AG09309 (cell line): Measurements from ENCODE around the gene TRIM17.

Source experiments
- DNase-seq: peaks from one replicate; pipeline ENCODE4 v3.0.0-alpha.2; 2010; ENCODE audit warnings: low read depth
- H3K4me3 ChIP-seq: 2 replicates; pipeline ENCODE4 v1.5.1; 2011; ENCODE audit warnings: mild to moderate bottlenecking, low read depth, low read length, moderate library complexity; ENCODE audit not compliant: control insufficient read depth
- TF ChIP-seq, protein P1 (sequence below): IDR thresholded peaks from 2 replicates; pipeline ENCODE4 v1.5.1; 2011; ENCODE audit warnings: mild to moderate bottlenecking, low read depth, low read length, inconsistent platforms; ENCODE audit not compliant: insufficient read depth, control insufficient read depth; ENCODE audit errors: missing control alignments

TRIM17 gene

DNA sequence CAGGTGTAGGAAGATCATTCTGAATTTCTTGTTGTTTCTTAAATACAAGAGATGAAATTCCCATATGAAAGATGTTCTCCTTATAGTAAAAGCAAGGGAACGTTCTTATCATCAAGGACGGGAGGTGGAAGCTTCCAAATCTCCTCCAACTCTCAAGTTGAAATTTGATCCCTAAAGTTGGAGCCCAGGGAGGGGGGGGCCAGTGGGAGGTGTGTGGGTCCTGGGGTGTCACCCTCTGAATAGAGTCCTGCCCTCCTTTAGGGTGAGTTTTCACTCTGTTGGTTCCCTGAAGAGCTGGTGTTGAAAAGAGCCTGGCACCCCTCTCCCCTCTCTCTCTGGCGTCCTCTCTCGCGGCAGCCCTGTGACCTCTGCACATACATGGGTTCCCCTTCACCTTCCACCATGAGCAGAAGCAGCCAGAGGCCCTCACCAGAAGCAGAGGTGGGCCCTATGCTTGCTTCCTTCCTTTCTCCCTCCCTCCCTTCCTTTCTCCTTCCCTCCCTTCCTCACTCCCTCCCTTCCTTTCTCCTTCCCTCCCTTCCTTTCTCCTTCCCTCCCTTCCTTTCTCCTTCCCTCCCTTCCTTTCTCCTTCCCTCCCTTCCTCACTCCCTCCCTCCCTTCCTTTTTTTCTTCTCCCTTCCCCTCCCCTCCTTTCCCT is 10.0 kb upstream of the TRIM17 start:
- TF ChIP-seq, protein P1, sequence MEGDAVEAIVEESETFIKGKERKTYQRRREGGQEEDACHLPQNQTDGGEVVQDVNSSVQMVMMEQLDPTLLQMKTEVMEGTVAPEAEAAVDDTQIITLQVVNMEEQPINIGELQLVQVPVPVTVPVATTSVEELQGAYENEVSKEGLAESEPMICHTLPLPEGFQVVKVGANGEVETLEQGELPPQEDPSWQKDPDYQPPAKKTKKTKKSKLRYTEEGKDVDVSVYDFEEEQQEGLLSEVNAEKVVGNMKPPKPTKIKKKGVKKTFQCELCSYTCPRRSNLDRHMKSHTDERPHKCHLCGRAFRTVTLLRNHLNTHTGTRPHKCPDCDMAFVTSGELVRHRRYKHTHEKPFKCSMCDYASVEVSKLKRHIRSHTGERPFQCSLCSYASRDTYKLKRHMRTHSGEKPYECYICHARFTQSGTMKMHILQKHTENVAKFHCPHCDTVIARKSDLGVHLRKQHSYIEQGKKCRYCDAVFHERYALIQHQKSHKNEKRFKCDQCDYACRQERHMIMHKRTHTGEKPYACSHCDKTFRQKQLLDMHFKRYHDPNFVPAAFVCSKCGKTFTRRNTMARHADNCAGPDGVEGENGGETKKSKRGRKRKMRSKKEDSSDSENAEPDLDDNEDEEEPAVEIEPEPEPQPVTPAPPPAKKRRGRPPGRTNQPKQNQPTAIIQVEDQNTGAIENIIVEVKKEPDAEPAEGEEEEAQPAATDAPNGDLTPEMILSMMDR: no peak
- DNase-seq: no peak
- no peak overlapping the region for H3K4me3 ChIP-seq

DNA sequence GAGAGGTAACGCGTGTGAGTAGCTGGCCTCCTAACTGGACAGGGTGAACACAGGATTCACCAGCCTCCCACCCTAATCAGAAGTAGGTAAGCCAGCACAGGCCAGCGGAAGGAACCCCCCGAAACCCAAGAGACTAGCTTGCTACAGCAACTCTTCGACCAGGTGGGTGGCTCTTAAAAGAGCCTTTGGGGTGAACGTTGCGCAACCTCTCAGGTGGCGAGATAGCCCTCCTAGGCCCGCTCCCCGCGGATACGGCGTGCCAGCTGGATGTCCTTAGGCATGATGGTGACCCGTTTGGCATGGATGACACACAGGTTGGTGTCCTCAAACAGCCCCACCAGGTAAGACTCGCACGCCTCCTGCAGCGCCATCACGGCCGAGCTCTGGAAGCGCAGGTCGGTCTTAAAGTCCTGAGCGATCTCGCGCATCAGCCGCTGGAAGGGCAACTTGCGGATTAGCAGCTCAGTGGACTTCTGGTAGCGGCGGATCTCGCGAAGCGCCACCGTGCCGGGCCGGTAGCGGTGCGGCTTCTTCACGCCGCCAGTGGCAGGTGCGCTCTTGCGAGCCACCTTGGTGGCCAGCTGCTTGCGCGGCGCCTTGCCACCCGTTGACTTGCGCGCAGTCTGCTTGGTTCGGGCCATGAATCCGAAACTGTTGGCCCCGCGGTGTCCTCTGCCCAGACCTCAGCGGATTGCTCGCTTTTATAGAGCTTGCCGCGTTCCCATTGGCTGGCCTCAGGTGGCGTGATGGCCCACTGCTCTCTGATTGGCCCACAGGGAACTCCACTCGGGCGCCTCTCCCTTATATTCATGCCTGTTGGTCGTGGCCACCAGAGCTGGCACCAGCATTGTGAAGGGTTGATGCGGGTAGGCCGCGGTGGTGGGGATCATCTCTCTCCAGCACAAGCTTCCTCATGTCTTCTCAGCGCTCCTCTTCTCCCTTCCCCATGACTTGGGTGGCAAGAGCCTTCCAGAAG is 8.3 kb upstream of the TRIM17 start:
- no peak overlapping the region for H3K4me3 ChIP-seq
- TF ChIP-seq, protein P1: no peak
- no peak for DNase-seq

DNA sequence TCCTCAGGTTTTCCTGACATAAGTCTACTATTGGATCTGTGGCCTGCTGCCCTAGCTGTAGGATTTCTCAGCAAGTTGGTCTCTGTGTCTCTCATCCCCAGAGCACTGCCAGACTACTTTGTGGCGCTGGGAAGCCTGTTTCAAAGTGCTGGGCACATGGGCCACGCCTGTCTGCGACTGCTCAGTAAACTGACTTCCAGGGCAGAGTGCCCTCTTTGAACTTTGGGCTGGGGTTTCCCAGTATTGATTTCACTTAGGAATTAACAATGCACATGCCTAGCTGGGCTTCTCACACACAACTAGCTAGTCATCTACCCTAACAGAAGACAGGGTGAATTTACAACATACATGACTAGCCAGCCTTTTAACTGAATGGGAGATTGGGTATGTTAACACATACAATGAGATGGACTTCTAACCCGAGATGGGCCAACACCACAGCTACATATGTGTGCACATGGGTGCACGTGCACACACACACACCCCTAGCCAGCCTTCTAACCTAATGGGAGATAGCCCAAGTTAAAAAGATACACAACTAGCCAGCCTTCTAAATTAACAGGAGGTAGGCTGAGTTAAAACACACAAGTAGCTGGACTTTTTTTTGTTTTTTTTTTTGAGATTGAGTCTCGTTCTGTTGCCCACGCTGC is 6.9 kb upstream of the TRIM17 start:
- TF ChIP-seq, protein P1: no peak
- no peak for DNase-seq

DNA sequence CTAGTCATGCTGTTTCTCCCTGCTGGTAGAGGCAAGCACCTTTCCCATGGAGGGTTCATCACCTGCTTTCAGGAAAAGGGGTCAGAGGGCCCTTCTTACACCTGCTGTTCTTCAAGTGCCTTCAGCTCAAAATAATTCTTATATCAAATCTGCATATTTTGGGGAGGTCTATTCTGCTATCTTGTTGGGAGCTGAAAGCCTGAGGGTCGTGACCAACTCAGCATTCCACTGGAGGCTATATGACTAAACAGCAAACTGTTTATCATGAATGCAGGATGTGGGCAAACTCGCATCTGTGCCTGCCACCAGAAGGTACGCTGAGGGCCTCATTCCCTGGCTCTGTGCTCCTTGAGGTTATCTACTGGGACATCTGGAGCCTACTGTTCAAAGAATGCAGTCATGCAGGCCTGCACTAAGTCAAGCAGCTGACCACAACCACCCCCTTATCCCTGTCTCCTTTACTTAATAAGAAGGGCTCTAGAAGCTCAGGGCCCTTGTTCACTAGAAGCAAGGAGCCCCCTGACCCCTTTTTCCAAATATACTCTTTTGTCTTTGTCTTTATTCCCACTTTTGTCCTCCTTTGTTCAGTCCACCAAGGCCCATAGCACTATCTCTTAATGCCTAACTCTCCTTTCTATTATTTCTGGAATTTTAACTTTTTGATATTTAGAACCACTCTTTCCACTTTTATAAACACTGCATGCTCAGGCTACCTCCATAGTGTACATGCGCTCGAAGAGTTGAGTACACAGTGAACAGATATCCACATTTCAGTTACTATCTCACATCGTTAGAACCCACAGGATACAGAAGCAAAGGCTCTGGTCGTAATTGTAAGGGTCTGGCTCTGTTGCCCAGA is 4.5 kb upstream of the TRIM17 start:
- no peak for DNase-seq
- no peak overlapping the region for H3K4me3 ChIP-seq
- TF ChIP-seq, protein P1: no peak

More for the DNA sequence above, 6.9 kb upstream of the TRIM17 start:
- no peak overlapping the region for H3K4me3 ChIP-seq

DNA sequence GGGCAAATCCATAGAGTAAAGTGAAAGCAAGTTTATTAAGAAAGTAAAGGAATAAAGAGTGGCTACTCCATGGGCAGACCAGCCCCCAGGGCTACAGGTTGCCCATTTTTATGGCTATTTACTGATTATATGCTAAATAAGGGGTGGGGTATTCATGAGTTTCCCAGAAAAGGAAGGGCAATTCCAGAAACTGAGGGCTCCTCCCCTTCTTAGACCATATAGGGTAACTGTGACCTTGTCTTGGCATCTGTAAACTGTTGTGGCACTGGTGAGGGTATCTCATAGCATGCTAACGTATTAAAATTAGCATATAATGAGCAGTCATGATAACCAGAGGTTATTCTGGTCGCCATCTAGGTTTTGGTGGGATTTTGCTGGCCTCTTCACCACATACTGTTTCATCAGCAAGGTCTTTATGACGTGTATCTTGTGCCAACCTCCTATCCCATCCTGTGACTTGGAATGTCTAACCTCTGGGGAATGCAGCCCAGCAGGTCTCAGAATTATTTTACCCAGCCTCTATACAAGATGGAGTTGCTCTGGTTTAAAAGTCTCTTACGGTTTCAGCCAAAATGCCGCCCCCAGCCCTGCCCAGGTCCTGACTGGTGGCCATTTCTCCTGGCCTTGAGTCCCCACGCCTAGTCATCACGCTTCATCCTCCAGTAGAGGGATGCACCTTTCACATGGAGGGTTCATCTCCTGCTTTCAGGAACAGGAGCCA is 982 bp upstream of the TRIM17 start:
- DNase-seq: no peak
- no peak overlapping the region for H3K4me3 ChIP-seq
- TF ChIP-seq, protein P1: no peak
